ENCODE data around the gene SBK2. TPM values are rescaled to one million over a fixed set of nuclear protein-coding genes. Genes with fewer than 3 reads are reported as not detected.

Gene SBK2, protein sequence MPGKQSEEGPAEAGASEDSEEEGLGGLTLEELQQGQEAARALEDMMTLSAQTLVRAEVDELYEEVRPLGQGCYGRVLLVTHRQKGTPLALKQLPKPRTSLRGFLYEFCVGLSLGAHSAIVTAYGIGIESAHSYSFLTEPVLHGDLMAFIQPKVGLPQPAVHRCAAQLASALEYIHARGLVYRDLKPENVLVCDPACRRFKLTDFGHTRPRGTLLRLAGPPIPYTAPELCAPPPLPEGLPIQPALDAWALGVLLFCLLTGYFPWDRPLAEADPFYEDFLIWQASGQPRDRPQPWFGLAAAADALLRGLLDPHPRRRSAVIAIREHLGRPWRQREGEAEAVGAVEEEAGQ
- total RNA-seq (2021): 3.5 and 3.9 TPM in 2 replicates
- Bru-seq, nascent RNA: percentile 34 among the genes with signal in this experiment
- percentile 42 among the genes with signal in this experiment for BruChase-seq, experiment 1, labeled RNA remaining after a 2-hour chase
- BruChase-seq, experiment 2, labeled RNA remaining after a 6-hour chase: percentile 49 among the genes with signal in this experiment
- long read RNA-seq, partial matches to known transcripts: 0 of 4 reads
- long read RNA-seq, other reads (novel, unspliced or antisense): 2 of 4 reads

DNA sequence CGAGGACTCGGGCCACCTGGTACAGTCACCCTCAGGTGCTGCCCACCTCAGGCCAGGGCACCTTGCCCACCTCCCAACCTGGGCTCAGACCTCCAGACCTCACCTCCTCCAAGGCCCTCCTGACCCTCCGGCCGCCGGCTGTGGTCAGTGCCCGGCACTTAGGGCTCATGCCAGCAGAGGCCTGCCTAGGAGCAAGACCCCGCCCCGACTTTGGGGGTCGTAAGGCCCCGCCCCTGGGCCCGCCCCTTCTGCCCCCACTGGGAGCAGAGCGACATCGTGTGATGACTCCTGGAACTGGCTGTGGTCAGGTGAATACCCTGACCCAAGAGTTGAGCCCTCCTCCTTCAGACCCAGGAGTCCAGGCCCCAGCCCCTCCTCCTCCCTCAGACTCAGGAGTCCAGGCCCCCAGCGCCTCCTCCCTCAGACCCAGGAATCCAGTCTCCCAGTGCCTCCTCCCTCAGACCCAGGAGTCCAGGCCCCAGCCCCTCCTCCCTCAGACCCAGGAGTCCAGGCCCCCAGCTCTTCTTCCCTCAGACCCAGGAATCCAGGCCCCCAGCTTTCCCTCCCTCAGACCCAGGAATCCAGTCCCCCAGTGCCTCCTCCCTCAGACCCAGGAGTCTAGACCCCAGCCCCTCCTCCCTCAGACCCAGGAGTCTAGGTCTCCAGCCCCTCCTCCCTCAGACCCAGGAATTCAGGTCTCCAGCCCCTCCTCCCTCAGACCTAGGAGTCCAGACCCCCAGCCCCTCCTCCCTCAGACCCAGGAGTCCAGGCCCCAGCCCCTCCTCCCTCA, at the start of gene SBK2:
Gene SBK2, minus strand, starts transcription at position 183 of the 790 bp plus-strand sequence. CDS start 839 bp downstream, outside the sequence.
- intact Hi-C loops (cut with micrococcal nuclease; ENCODE audit: unreplicated experiment): no loop called here
- CTCF ChIA-PET: no interaction called here

DNA sequence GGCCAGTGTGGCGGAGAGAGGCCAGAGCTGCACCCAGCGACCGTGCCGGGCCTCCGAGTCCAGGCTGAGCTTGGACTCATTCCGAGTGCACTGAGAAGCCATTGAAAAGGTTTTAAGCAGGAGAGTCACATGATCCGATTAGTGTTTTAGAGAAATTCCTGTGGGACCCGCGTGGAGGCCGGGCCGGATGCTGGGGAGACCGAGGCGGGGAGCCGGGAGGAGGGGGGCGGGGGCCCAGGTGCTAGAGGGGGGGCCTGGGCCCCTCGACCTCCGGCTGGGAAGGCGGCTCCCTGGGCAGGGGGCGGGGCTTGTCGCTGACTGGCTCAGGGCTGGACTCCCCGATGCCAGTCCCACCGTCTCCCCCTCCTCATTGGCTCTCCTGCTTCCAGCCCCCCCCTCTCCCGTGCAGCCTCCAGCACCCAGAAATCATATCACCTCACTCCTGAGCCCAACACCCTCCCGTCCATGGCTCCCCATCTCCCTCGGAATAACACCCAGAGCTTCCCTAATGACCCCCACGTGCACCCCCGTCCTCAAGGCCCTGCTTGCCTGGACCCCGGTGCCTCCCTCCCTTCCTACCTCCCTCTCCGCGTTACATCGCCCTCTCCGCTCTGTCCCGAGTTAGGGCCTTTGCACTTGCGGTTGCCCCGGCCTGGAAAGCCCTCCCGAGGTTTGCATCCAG, 48.9 kb upstream of the SBK2 start:
- Histone ChIP-seq H3K4me3 (peak overlapping the region; percentile 29; the same call in 1 of the 2 replicates), H3K79me2 (ENCODE audit: low read depth) (0 out of 2 replicates have a peak, but pooled peaks cover 5% of the 10 kb centered on the region), H3K9me2 (ENCODE audit: insufficient read depth) (no peaks in the 10 kb centered on the region), H3K4me2 (peak overlapping the region; percentile 74), H3K9me3 (ENCODE audit: insufficient read depth, low read depth) (no peaks in the 10 kb centered on the region), H3K27ac (no peak overlapping the region), H3K27me3 (ENCODE audit: insufficient read depth, low read depth) (0 out of 2 replicates have a peak, but pooled peaks cover 5% of the 10 kb centered on the region), H3K36me3 (ENCODE audit: low read depth) (no peaks in the 10 kb centered on the region), H3K4me1 (replicated peaks; ENCODE audit: insufficient read depth) (peaks cover 14% of the 10 kb centered on the region), H3F3A (ENCODE audit: insufficient read depth, low read depth) (peaks cover 56% of the 10 kb centered on the region; the same call in 1 of the 2 replicates), H2AFZ (peak overlapping the region; percentile 64; the same call in 1 of the 2 replicates), H4K20me1 (ENCODE audit: insufficient read depth) (no peaks in the 10 kb centered on the region)
- TF ChIP-seq EZH2 (IDR thresholded peaks at IDR 0.05; ENCODE audit: low read depth): no peak
- TF ChIP-seq, protein P1, sequence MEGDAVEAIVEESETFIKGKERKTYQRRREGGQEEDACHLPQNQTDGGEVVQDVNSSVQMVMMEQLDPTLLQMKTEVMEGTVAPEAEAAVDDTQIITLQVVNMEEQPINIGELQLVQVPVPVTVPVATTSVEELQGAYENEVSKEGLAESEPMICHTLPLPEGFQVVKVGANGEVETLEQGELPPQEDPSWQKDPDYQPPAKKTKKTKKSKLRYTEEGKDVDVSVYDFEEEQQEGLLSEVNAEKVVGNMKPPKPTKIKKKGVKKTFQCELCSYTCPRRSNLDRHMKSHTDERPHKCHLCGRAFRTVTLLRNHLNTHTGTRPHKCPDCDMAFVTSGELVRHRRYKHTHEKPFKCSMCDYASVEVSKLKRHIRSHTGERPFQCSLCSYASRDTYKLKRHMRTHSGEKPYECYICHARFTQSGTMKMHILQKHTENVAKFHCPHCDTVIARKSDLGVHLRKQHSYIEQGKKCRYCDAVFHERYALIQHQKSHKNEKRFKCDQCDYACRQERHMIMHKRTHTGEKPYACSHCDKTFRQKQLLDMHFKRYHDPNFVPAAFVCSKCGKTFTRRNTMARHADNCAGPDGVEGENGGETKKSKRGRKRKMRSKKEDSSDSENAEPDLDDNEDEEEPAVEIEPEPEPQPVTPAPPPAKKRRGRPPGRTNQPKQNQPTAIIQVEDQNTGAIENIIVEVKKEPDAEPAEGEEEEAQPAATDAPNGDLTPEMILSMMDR (conservative IDR thresholded peaks at IDR 0.05): no peak
- CTCF ChIA-PET: interaction anchor here (0.7 to 0.9 kb wide), 2 partner anchors 39 to 72 kb away, joined by 3 to 5 read pairs; partner anchors contain the start of gene ZNF784
- DNase-seq: peak in 1 of 2 experiments; percentile 93
- intact Hi-C loops (cut with micrococcal nuclease; ENCODE audit: unreplicated experiment): loop anchor here (2.0 kb wide), 2 partner anchors 39 to 59 kb away; no protein-coding TSS in a partner anchor
- POLR2A ChIA-PET (ENCODE audit: unreplicated experiment): interaction anchor here (0.6 to 2.5 kb wide), 5 partner anchors 13 to 459 kb away, joined by 3 to 42 read pairs (median 5); partner anchors contain the start of gene FIZ1
- no TSS peak for BruUV-seq (replicated peaks)

More for the DNA sequence above, at the start of gene SBK2:
- Histone ChIP-seq H4K20me1 (ENCODE audit: insufficient read depth) (no peaks in the 10 kb centered on the region), H3K9me3 (ENCODE audit: insufficient read depth, low read depth) (no peaks in the 10 kb centered on the region), H3K79me2 (ENCODE audit: low read depth) (no peaks in the 10 kb centered on the region), H3K36me3 (ENCODE audit: low read depth) (no peaks in the 10 kb centered on the region), H3K27ac (no peak within 1 kb of the TSS), H3K4me1 (replicated peaks; ENCODE audit: insufficient read depth) (peaks cover 19% of the 10 kb centered on the region), H3K27me3 (ENCODE audit: insufficient read depth, low read depth) (no peaks in the 10 kb centered on the region), H3K9me2 (ENCODE audit: insufficient read depth) (no peaks in the 10 kb centered on the region), H3K4me3 (no peak within 1 kb of the TSS), H3F3A (ENCODE audit: insufficient read depth, low read depth) (peaks cover 40% of the 10 kb centered on the region), H3K4me2 (no peak within 1 kb of the TSS), H2AFZ (no peak within 1 kb of the TSS)
- POLR2A ChIA-PET (ENCODE audit: unreplicated experiment): no interaction called here
- peak in 1 of 2 experiments; percentile 31 for DNase-seq
- TF ChIP-seq, protein P1 (conservative IDR thresholded peaks at IDR 0.05): no peak
- no peak for TF ChIP-seq EZH2 (IDR thresholded peaks at IDR 0.05; ENCODE audit: low read depth)
- no TSS peak for BruUV-seq (replicated peaks)

Data from PC-9 (cell line).